PFSK-1 (cell line): ENCODE data around the gene IFI27L1.

ENCODE experiments used
- FOXP2 ChIP-seq: optimal IDR thresholded peaks from 2 replicates; pipeline ENCODE3; 2011; ENCODE audit warnings: borderline replicate concordance, control low read depth, inconsistent platforms; ENCODE audit not compliant: insufficient read depth; ENCODE audit errors: extremely low read length, extremely low read depth
- POLR2AphosphoS5 ChIP-seq: IDR thresholded peaks from 2 replicates; pipeline ENCODE4 v1.6.1; 2012; ENCODE audit warnings: low read depth, mild to moderate bottlenecking, control low read depth, low read length, moderate library complexity
- REST ChIP-seq, 2 experiments: IDR thresholded peaks; 2 replicates each; pipeline versions ENCODE4 v1.6.1 to v1.8.0; 2011 to 2012; ENCODE audit warnings: low read depth in 2 of 2, low read length in 2 of 2, control low read depth in 1 of 2, inconsistent platforms in 1 of 2, mild to moderate bottlenecking in 1 of 2, moderate library complexity in 1 of 2; ENCODE audit not compliant: insufficient read depth in 1 of 2
- SIN3A ChIP-seq: IDR thresholded peaks from 2 replicates; pipeline ENCODE4 v1.6.1; 2012; ENCODE audit warnings: mild to moderate bottlenecking, low read length, moderate library complexity, borderline replicate concordance; ENCODE audit not compliant: insufficient read depth
- TAF1 ChIP-seq: IDR thresholded peaks from 2 replicates; pipeline ENCODE4 v1.6.1; 2012; ENCODE audit warnings: low read length, control low read depth, borderline replicate concordance; ENCODE audit not compliant: insufficient read depth

IFI27L1 gene

GRCh38 chr14:94051115-94051514, 30.0 kb upstream of the IFI27L1 start:
- TF ChIP-seq REST (IDR thresholded peaks at IDR 0.05; ENCODE audit: insufficient read depth in 1 of 2, low read depth in 2 of 2, low read length in 2 of 2) (no peak), FOXP2 (no peak), SIN3A (no peak), TAF1 (no peak), POLR2AphosphoS5 (no peak)

- TF ChIP-seq SIN3A (no peak), TAF1 (no peak), FOXP2 (no peak), REST (IDR thresholded peaks at IDR 0.05; ENCODE audit: insufficient read depth in 1 of 2, low read depth in 2 of 2, low read length in 2 of 2) (no peak), POLR2AphosphoS5 (no peak)
Measured at GRCh38 chr14:94051779-94052178, 29.3 kb upstream of the IFI27L1 start.

GRCh38 chr14:94052199-94052598, 28.9 kb upstream of the IFI27L1 start:
- TF ChIP-seq REST (IDR thresholded peaks at IDR 0.05; ENCODE audit: insufficient read depth in 1 of 2, low read depth in 2 of 2, low read length in 2 of 2) (no peak), TAF1 (no peak), SIN3A (no peak)

GRCh38 chr14:94052662-94053061, 28.4 kb upstream of the IFI27L1 start:
- no peak for TF ChIP-seq SIN3A
- TF ChIP-seq POLR2AphosphoS5: no peak
- no peak for TF ChIP-seq FOXP2
- no peak for TF ChIP-seq TAF1
- TF ChIP-seq REST (IDR thresholded peaks at IDR 0.05; ENCODE audit: insufficient read depth in 1 of 2, low read depth in 2 of 2, low read length in 2 of 2): no peak

GRCh38 chr14:94054401-94054800, 26.7 kb upstream of the IFI27L1 start:
- TF ChIP-seq TAF1: no peak
- no peak for TF ChIP-seq FOXP2
- TF ChIP-seq SIN3A: no peak
- TF ChIP-seq POLR2AphosphoS5: no peak
- TF ChIP-seq REST (IDR thresholded peaks at IDR 0.05; ENCODE audit: insufficient read depth in 1 of 2, low read depth in 2 of 2, low read length in 2 of 2): no peak
